DMS79 (cell line): ENCODE data around the gene ADI1.

Source experiments
- DNase-seq: peaks from one replicate; lab custom pipeline; 2025; lab: John Stamatoyannopoulos, UW

The ADI1 gene

GRCh38 chr2:3519255-3520205, at the start of gene ADI1:
Gene ADI1 (minus strand): TSS chr2:3519531. CDS start chr2:3519487, 44 bp downstream.
- peak; percentile 74 for DNase-seq

GRCh38 chr2:3566806-3567205, 47.5 kb upstream of the ADI1 start:
- no peak for DNase-seq

GRCh38 chr2:3565117-3565516, 45.8 kb upstream of the ADI1 start:
- no peak for DNase-seq

GRCh38 chr2:3563521-3563976, 44.2 kb upstream of the ADI1 start:
- no peak for DNase-seq

GRCh38 chr2:3558205-3559014, 39.1 kb upstream of the ADI1 start, which contains the start of gene RNASEH1:
Gene RNASEH1 (minus strand): TSS chr2:3558333. CDS start chr2:3558260, 73 bp downstream.
- peak; percentile 93 for DNase-seq

DNA sequence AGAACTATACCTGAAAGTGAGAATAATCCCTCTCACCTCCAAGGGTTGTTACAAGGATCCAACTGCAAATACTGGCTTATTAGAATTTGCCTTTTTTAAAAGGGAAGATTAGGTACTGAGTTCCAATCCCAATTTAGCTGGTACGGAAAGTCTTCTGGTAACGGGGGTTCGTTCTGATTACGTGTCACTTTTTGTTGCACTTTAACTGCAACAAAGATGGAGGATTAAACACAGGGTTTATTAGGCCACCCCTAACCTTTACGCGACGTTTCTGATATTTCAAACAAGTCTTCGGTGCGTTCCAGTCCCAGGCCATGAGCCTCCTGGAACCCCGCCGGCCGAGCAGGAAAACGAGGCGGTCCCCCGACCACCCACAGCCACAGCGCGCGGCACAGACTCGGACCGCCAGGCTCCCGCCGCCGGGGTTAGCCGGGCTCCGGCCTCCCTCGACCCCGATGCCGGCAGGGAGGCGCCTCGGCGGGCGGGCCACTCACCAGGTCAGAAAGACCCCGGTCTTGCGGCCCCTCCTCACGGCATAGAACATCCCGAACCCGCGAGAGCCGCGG, 38.4 kb upstream of the ADI1 start:
- DNase-seq: no peak

DNA sequence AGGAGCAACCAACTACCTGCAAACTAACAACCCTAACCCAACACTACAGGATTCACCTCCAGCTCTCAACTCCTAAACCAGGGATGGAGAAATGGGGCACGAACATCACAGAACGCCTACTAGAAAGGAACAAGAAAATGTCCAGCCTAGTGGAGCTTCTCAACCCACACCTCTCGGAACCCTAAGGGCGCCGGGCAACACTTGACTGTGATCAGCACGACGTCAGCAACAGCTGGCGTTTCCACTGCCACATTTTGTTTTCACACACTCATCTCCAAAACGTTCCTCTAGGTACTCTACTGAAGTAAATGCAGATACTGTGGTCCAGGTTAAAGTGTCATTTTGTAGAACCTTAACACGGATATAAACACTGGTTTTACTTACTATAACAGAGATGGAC, 34.6 kb upstream of the ADI1 start:
- DNase-seq: no peak

DNA sequence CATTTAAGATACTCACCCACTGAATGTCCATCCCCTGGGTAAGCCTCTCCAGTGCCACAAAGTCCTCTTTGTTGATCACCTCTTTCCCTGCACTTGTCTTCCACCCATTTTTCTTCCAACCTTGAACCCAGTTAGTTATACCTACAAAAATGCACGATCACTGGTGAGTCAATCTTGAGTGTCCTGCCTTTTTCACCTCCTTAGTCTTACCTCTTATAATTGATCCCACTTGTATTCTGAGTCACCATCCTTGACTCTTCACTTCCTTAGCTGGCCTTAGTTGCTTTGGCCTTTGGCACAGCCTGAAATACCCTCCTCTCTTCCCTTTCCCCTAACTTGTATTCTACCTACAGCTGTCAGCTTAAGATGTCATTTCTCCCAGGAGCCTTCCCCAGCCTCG, 28.6 kb upstream of the ADI1 start:
- no peak for DNase-seq

- DNase-seq: no peak
These were observed 26.6 kb upstream of the ADI1 start for GRCh38 chr2:3545788-3546478.

GRCh38 chr2:3543023-3543683, 23.8 kb upstream of the ADI1 start:
- DNase-seq: no peak

GRCh38 chr2:3542107-3542506, 22.8 kb upstream of the ADI1 start:
- DNase-seq: no peak

DNA sequence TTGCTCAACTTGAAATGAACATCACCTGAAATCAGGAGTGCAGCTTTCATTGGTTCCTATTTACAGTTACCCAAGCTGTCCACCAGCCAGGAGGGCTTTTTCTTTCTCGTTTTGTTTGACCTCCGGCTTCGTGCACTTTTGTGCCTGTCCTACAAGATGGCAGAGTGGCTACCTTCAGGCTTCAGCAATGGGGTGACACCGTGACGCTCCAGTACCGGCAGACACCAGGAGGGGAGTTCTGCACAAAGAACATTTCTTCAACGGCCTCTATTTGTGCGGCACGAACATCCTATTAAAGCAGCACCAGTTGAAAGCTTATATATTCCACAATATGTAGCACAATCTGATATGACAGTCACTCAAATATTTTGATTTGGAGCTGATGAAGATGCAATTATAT, 20.5 kb upstream of the ADI1 start:
- DNase-seq: no peak

DNA sequence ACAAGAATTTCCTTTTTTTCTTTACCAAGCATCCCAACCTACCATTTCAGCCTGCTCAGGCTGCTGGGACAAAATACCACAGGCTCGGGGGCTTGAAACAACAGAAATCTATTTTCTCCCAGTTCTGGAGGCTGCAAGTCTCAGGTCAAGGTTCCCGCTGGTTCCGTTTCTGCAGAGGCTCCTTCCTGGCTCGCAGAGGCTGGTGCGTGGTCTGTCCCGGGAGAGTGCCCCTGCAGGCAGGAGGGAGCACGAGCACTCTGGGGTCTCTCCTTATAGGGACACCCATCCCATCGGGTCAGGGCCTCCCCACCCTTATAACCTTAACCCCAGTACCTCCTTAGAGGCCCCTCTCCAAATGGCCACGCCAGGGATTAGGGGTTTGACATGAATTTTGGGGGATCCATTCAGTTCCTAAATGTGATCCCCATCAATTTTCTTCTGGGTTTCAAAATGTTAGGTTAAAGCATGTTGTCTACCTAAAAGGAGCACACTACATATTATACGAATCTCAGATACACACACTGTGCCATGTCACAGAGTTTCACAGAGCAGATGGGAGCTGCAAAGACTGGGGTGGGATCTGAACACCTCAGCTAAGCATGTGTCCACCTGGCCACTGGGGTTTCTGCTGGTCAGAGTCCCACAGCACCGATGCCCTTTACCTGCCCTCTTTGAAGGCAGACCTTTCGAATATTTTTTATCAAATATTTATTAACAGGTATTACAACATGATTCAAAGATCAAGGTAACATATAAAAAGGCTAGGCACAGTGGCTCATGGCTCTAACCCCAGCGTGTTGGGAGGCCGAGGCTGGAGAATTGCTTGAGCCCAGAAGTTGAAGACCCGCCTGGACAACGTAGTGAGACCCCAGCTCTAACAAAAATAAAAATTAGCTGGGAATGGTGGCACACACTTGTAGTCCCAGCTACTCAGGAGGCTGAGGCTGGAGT, 17.6 kb upstream of the ADI1 start:
- DNase-seq: no peak

- DNase-seq: no peak
These were observed 16.7 kb upstream of the ADI1 start for GRCh38 chr2:3535794-3536681.

DNA sequence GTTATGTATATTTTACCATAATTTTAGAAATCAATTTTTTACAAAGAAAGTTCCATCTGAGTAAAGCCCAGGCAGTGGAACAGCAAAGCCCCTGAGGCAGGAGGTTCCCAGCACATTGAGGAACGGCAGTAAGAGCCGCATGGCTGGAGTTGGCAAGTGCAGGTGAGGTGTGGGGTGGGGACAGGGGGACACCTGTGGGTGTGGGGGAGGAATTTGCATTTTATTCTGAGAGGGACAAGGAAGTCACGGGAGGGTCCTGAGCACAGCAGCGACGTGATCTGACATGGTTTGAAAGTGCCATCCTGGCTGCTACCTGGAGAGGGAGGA, 16.1 kb upstream of the ADI1 start:
- no peak for DNase-seq

DNA sequence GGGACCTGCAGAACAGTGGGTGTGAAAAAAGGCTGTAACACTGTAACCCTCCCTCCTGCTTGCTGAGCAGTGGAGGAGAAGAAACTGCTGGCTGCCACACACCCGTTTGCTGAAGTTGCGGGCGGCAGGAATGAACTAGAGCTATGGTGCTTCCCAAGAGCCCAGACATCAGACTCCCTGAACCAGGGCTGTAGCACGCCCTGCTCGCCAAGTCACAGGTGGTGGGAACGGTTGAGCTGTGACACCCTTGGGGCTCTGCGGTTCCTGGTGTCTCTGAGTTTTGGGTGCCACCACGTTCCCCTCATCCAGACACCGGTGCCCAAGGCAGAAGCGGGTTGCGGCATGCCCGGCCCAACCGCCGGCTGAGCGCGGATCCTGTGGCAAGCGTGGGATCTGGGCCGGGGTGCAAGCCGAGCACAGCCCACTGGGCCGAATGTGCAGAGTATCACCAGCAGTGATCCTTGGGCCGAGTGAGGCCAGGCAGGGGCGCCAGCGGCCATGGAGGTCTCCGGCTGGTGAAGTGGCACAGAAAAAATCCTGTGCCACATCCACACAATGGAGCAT, 15.0 kb upstream of the ADI1 start:
- no peak for DNase-seq

- DNase-seq: no peak
These were observed 14.5 kb upstream of the ADI1 start for GRCh38 chr2:3533836-3534235.

- DNase-seq: no peak
These were observed 13.6 kb upstream of the ADI1 start for GRCh38 chr2:3532941-3533340.
